ENCODE data around the gene ZCRB1.

ZCRB1 gene

DNA sequence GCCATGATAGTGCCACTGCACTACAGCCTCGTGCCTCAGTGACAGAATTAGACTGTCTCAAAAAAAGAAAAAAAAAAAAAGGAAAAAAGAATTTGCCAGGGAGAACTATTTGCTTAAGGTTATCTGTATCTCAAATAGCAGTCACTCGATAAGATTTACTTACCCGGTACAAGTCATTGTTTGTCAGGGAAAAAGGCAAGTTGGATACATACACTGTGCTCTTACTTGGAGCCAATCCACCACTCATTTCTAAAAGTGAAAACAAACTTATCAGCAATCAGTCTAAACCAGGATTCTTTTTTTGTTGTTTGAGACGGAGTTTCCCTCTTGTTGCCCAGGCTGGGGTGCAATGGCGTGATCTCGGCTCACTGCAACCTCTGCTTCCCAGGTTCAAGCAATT lies 2.0 kb downstream of the ZCRB1 start:
- Histone ChIP-seq H3F3A (ENCODE audit: insufficient read depth, low read length) (peaks cover 15% of the 10 kb centered on the region), H3K79me2 (ENCODE audit: low read length) (peaks cover 42% of the 10 kb centered on the region), H3K27me3 (replicated peaks; ENCODE audit: insufficient read depth, low read length) (no peaks in the 10 kb centered on the region), H3K27ac (ENCODE audit: low read length) (no peak overlapping the region), H3K36me3 (replicated peaks; ENCODE audit: insufficient read depth, low read length) (no peaks in the 10 kb centered on the region), H3K9me2 (replicated peaks; ENCODE audit: insufficient read depth, low read length) (no peaks in the 10 kb centered on the region), H3K9ac (ENCODE audit: low read length) (no peak overlapping the region), H3K4me1 (ENCODE audit: low read length) (peaks cover 16% of the 10 kb centered on the region), H3K4me2 (ENCODE audit: low read depth, low read length) (no peak overlapping the region), H4K20me1 (ENCODE audit: insufficient read depth, low read length) (no peaks in the 10 kb centered on the region), H2AFZ (ENCODE audit: low read length) (no peak overlapping the region), H3K9me3 (replicated peaks; ENCODE audit: insufficient read depth, low read length) (no peaks in the 10 kb centered on the region), H3K4me3 (ENCODE audit: low read length) (no peak overlapping the region)
- TF ChIP-seq, protein P1, sequence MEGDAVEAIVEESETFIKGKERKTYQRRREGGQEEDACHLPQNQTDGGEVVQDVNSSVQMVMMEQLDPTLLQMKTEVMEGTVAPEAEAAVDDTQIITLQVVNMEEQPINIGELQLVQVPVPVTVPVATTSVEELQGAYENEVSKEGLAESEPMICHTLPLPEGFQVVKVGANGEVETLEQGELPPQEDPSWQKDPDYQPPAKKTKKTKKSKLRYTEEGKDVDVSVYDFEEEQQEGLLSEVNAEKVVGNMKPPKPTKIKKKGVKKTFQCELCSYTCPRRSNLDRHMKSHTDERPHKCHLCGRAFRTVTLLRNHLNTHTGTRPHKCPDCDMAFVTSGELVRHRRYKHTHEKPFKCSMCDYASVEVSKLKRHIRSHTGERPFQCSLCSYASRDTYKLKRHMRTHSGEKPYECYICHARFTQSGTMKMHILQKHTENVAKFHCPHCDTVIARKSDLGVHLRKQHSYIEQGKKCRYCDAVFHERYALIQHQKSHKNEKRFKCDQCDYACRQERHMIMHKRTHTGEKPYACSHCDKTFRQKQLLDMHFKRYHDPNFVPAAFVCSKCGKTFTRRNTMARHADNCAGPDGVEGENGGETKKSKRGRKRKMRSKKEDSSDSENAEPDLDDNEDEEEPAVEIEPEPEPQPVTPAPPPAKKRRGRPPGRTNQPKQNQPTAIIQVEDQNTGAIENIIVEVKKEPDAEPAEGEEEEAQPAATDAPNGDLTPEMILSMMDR (IDR thresholded peaks at IDR 0.05; ENCODE audit: low read length) = no peak
- no peak for DNase-seq

DNA sequence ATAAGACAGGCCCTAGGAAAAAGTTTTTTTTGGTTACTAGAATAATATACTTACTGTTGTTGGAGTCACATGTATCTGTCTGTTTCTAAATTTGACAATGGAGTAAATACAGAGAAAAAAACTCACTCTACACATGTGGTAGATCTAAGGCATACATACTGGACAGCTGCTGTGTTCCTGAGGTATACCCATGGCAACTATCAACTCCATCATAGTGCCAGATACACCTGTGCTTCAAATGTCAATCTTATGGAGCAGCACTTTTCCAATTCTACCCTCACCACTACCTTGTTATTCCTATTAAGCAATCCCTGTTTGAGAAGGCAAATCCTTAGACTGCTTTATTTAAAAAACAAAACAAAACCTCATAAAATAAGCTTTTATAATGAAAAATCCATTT lies 3.3 kb downstream of the ZCRB1 start:
- no peaks in the 10 kb centered on the region for H3K36me3 ChIP-seq (replicated peaks; ENCODE audit: insufficient read depth, low read length)
- no peaks in the 10 kb centered on the region for H3K9me2 ChIP-seq (replicated peaks; ENCODE audit: insufficient read depth, low read length)
- H3K4me3 ChIP-seq (ENCODE audit: low read length) = no peak overlapping the region
- no peak overlapping the region for H3K9ac ChIP-seq (ENCODE audit: low read length)
- H2AFZ ChIP-seq (ENCODE audit: low read length) = no peak overlapping the region
- DNase-seq = no peak
- H3K27me3 ChIP-seq (replicated peaks; ENCODE audit: insufficient read depth, low read length) = no peaks in the 10 kb centered on the region
- H3F3A ChIP-seq (ENCODE audit: insufficient read depth, low read length) = peaks cover 15% of the 10 kb centered on the region
- peaks cover 29% of the 10 kb centered on the region for H3K79me2 ChIP-seq (ENCODE audit: low read length)
- H3K27ac ChIP-seq (ENCODE audit: low read length) = no peak overlapping the region
- H4K20me1 ChIP-seq (ENCODE audit: insufficient read depth, low read length) = no peaks in the 10 kb centered on the region
- peaks cover 13% of the 10 kb centered on the region for H3K4me1 ChIP-seq (ENCODE audit: low read length)
- H3K9me3 ChIP-seq (replicated peaks; ENCODE audit: insufficient read depth, low read length) = no peaks in the 10 kb centered on the region
- no peak overlapping the region for H3K4me2 ChIP-seq (ENCODE audit: low read depth, low read length)
- TF ChIP-seq EZH2phosphoT487 (IDR thresholded peaks at IDR 0.05; ENCODE audit: low read length) (no peak), EZH2 (optimal IDR thresholded peaks at IDR 0.05; ENCODE audit: low read depth, low read length) (no peak)
- TF ChIP-seq, protein P1 (IDR thresholded peaks at IDR 0.05; ENCODE audit: low read length) = no peak

- TF ChIP-seq EZH2phosphoT487 (IDR thresholded peaks at IDR 0.05; ENCODE audit: low read length) (no peak), EZH2 (optimal IDR thresholded peaks at IDR 0.05; ENCODE audit: low read depth, low read length) (no peak)
- TF ChIP-seq, protein P1 (IDR thresholded peaks at IDR 0.05; ENCODE audit: low read length) = no peak
- Histone ChIP-seq H3K9ac (ENCODE audit: low read length) (no peak overlapping the region), H3F3A (ENCODE audit: insufficient read depth, low read length) (peaks cover 7% of the 10 kb centered on the region; the same call in 1 of the 2 replicates), H4K20me1 (ENCODE audit: insufficient read depth, low read length) (no peaks in the 10 kb centered on the region), H3K27ac (ENCODE audit: low read length) (no peak overlapping the region), H3K4me3 (ENCODE audit: low read length) (no peak overlapping the region), H3K4me2 (ENCODE audit: low read depth, low read length) (no peak overlapping the region), H3K27me3 (replicated peaks; ENCODE audit: insufficient read depth, low read length) (no peaks in the 10 kb centered on the region), H3K79me2 (ENCODE audit: low read length) (peaks cover 12% of the 10 kb centered on the region), H3K4me1 (ENCODE audit: low read length) (peaks cover 7% of the 10 kb centered on the region), H3K9me3 (replicated peaks; ENCODE audit: insufficient read depth, low read length) (no peaks in the 10 kb centered on the region), H2AFZ (ENCODE audit: low read length) (no peak overlapping the region), H3K36me3 (replicated peaks; ENCODE audit: insufficient read depth, low read length) (no peaks in the 10 kb centered on the region), H3K9me2 (replicated peaks; ENCODE audit: insufficient read depth, low read length) (no peaks in the 10 kb centered on the region)
- DNase-seq = no peak
Measured at GRCh38 chr12:42320796-42321195, 5.1 kb downstream of the ZCRB1 start.
